K562 (cell line): ENCODE results near the gene UNC45A. TPM values are rescaled to one million over a fixed set of nuclear protein-coding genes. Genes with fewer than 3 reads are reported as not detected.
A peak's percentile ranks its signal among the peaks of the same experiment; 100 is the strongest.

Experiments
- ARID2 ChIP-seq: fragments of 450-650 bp; IDR thresholded peaks from 2 replicates; pipeline ENCODE4 v1.6.1; 2017; ENCODE audit warnings: antibody characterized with exemption, mild to moderate bottlenecking
- BACH1 ChIP-seq: fragments of 200-800 bp; sonication (Bioruptor generic); IDR thresholded peaks from 2 replicates; pipeline ENCODE4 v1.6.1; 2016; ENCODE audit warnings: missing genetic modification characterization, missing compliant biosample characterization
- CUX1 ChIP-seq: fragments of 200-800 bp; sonication (Bioruptor generic); IDR thresholded peaks from 2 replicates; pipeline ENCODE4 v1.6.1; 2016; ENCODE audit warnings: missing genetic modification characterization, missing compliant biosample characterization
- FOXJ2 ChIP-seq: fragments of 200-800 bp; sonication (Bioruptor generic); IDR thresholded peaks from 2 replicates; pipeline ENCODE4 v1.6.1; 2016; ENCODE audit warnings: missing genetic modification characterization, missing compliant biosample characterization
- FOXP4 ChIP-seq: sonication (generic); formaldehyde crosslinking; IDR thresholded peaks from 2 replicates; pipeline ENCODE4 v1.8.0; 2022; ENCODE audit warnings: mild to moderate bottlenecking, missing genetic modification reagents, borderline replicate concordance
- GMEB1 ChIP-seq: fragments of 250-450 bp; sonication (Bioruptor Pico); IDR thresholded peaks from 2 replicates; pipeline ENCODE4 v1.4.0; 2020; ENCODE audit warnings: mild to moderate bottlenecking
- ILK ChIP-seq: fragments of 450-650 bp; IDR thresholded peaks from 2 replicates; pipeline ENCODE4 v1.6.1; 2016; ENCODE audit warnings: missing genetic modification characterization, low read depth, mild to moderate bottlenecking, missing compliant biosample characterization, moderate library complexity, borderline replicate concordance
- NONO ChIP-seq, 2 experiments: fragments of 200-400 bp in 1 of 2; fragments of 450-650 bp in 1 of 2; formaldehyde crosslinking in 1 of 2; IDR thresholded peaks; 2 replicates each; pipeline ENCODE4 v1.6.1; 2017; ENCODE audit warnings: low read depth in 2 of 2, mild to moderate bottlenecking in 2 of 2, moderate library complexity in 2 of 2, low read length in 1 of 2
- NR0B1 ChIP-seq: fragments of 450-650 bp; IDR thresholded peaks from one replicate; pipeline ENCODE4 v1.6.1; 2018; ENCODE audit warnings: mild to moderate bottlenecking, moderate library complexity; ENCODE audit not compliant: partially characterized antibody
- NR3C1 ChIP-seq: sonication (generic); formaldehyde crosslinking; IDR thresholded peaks from 2 replicates; pipeline ENCODE4 v1.8.1; 2022; ENCODE audit warnings: missing genetic modification reagents
- SRSF7 ChIP-seq: fragments of 200-400 bp; formaldehyde crosslinking; optimal IDR thresholded peaks from 2 replicates; pipeline ENCODE3; 2017; ENCODE audit warnings: mild to moderate bottlenecking, low read depth, low read length
- TAF7 ChIP-seq: fragments of 450-650 bp; IDR thresholded peaks from 2 replicates; pipeline ENCODE4 v1.6.1; 2016; ENCODE audit warnings: missing genetic modification characterization, missing compliant biosample characterization
- polyA plus RNA-seq, 8 experiments: library from polyadenylated mRNA; depleted of rRNA in 4 of 8; stranded (reverse) in 5 of 8; unstranded in 3 of 8; fragments of >200 nt; fragmentation: Nextera tagmentation in 2 of 8; fragmentation: Illumina TruSeq in 1 of 8; extraction: Ambion mirVana in 2 of 8; extraction: Trizol in 1 of 8; gene quantifications; 2 replicates each; pipeline versions ENCODE4 v1.2.1 to v1.2.3, GENCODE V29; 2011 to 2014; ENCODE audit warnings: inconsistent platforms in 1 of 8, missing spikeins in 1 of 8
- total RNA-seq, 7 experiments: library from RNA; depleted of rRNA in 6 of 7; stranded (reverse); fragments of >200 nt in 6 of 7; fragmentation: Illumina TruSeq in 2 of 7; extraction: Trizol in 2 of 7; gene quantifications; 2 replicates each; pipeline versions ENCODE4 v1.2.1 to v1.2.3, GENCODE V29; 2011 to 2021; ENCODE audit warnings: low replicate concordance in 1 of 7
- TF ChIP-seq, protein P1 (sequence below): sonication (generic); formaldehyde crosslinking; IDR thresholded peaks from 2 replicates; pipeline ENCODE4 v1.8.0; 2022; ENCODE audit warnings: mild to moderate bottlenecking, missing genetic modification reagents
- TF ChIP-seq, protein P2 (sequence below): fragments of 250-450 bp; sonication (Bioruptor Pico); IDR thresholded peaks from 2 replicates; pipeline ENCODE4 v1.5.0; 2022; ENCODE audit warnings: mild to moderate bottlenecking

The UNC45A gene
- total and polyA plus RNA-seq, 9 of the 15 experiments (the other 6 are each of a cell fraction or from before 2014, with no cell fraction given), result 22.4 to 79.3 (median 43.7) TPM

- TF ChIP-seq FOXP4 (CRISPR knock-in tag) (no peak), BACH1 (tag) (no peak), FOXJ2 (tag) (0 out of 2 replicates have a peak, but pooled peaks have one; percentile 4), ARID2 (0 out of 2 replicates have a peak, but pooled peaks have one; percentile 29), TAF7 (tag) (peak; percentile 27; the same call in 1 of the 2 replicates), SRSF7 (no peak), NR3C1 (peak; percentile 62; the same call in 1 of the 2 replicates), CUX1 (CRISPR knock-in tag) (no peak), NONO (IDR thresholded peaks at IDR 0.05; ENCODE audit: low read depth in 2 of 2, low read length in 1 of 2) (0 out of 4 replicates have a peak, but pooled peaks of 1 of the 2 experiments have one; percentile 58), NR0B1 (no peak), GMEB1 (CRISPR knock-in tag) (no peak), ILK (tag) (no peak)
- TF ChIP-seq, protein P1, sequence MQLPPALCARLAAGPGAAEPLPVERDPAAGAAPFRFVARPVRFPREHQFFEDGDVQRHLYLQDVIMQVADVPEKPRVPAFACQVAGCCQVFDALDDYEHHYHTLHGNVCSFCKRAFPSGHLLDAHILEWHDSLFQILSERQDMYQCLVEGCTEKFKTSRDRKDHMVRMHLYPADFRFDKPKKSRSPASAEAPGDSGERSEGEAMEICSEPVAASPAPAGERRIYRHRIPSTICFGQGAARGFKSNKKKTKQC (CRISPR knock-in tag), result peak; percentile 25; the same call in 1 of the 2 replicates
- TF ChIP-seq, protein P2, sequence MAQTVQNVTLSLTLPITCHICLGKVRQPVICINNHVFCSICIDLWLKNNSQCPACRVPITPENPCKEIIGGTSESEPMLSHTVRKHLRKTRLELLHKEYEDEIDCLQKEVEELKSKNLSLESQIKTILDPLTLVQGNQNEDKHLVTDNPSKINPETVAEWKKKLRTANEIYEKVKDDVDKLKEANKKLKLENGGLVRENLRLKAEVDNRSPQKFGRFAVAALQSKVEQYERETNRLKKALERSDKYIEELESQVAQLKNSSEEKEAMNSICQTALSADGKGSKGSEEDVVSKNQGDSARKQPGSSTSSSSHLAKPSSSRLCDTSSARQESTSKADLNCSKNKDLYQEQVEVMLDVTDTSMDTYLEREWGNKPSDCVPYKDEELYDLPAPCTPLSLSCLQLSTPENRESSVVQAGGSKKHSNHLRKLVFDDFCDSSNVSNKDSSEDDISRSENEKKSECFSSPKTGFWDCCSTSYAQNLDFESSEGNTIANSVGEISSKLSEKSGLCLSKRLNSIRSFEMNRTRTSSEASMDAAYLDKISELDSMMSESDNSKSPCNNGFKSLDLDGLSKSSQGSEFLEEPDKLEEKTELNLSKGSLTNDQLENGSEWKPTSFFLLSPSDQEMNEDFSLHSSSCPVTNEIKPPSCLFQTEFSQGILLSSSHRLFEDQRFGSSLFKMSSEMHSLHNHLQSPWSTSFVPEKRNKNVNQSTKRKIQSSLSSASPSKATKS (CRISPR knock-in tag), result no peak
Measured at GRCh38 chr15:90994059-90994416, 59.0 kb downstream of the UNC45A start (continued).
